HG03196 (cell line): ENCODE data around the gene PKP2.

Source experiments
- ATAC-seq: cut with Tn5 transposase; IDR thresholded peaks from one replicate; pipeline ENCODE4 v1.9.1; 2021; ENCODE audit not compliant: unreplicated experiment

The PKP2 gene

GRCh38 chr12:32819424-32819823 is 77.2 kb downstream of the PKP2 start:
- no peak for ATAC-seq

GRCh38 chr12:32811686-32812392 is 84.7 kb downstream of the PKP2 start:
- ATAC-seq = no peak

DNA sequence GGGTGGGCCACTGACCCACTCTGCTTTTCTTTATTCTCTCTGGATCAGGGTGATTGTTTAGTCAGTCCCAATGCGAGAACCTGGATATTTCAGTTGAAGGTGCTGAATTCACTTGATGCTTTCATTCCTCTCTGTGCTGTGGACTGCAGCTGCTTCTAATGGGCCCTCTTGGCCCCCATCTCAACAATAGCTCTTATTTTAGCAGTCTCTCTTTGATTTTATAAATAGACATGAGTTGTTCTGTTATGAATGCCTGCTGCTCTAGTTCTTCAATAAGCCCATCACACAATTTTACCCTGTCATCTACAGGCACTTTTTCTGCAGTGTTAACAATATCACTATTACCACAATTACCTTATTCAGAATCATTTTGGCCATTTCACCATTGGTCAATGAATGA is 86.7 kb downstream of the PKP2 start:
- no peak for ATAC-seq

DNA sequence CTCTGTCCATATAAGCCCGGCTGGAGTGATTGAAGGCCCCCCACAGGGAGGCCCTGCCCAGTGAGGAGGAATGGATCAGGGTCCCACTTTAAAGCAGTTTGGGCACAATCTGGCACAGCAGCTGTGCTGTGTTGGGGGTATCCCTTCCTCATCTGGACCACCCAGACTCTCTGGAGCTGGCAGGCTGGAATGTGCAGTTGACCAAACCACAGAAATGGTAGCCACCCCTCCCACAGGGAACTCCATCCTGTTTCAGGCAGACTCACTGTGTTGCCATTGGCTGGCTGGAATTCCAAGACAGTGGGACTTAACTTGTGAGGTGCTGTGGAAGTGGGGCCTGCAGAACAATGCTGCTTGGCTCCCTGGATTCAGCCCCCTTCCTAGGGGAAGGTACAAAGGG is 87.4 kb downstream of the PKP2 start:
- no peak for ATAC-seq

- no peak for ATAC-seq
These were observed 92.3 kb downstream of the PKP2 start for GRCh38 chr12:32804301-32804700.

- ATAC-seq = no peak
These were observed 95.2 kb downstream of the PKP2 start for GRCh38 chr12:32801269-32801980.

DNA sequence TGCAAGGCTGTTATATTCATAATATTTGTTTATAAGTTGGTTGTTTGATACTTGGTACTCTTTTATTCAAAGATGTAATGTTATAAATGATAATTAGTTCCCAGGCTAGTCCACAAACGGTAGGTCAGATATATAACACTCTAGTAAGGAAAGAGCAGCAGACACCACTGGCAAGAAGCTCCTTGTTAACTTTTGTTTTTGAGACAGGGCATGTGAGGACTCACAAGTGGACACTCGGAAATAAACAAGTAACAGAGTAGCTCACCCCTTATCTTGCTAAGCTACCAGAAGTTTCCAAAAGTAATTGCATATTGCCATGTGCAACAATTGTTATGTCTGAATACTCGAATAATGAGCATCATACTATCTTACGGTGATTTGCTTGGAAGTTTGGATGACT is 102.3 kb downstream of the PKP2 start:
- ATAC-seq = no peak

- ATAC-seq = no peak
These were observed 106.7 kb downstream of the PKP2 start for GRCh38 chr12:32789916-32790315.

GRCh38 chr12:32789446-32789845 is 107.1 kb downstream of the PKP2 start:
- ATAC-seq = no peak

DNA sequence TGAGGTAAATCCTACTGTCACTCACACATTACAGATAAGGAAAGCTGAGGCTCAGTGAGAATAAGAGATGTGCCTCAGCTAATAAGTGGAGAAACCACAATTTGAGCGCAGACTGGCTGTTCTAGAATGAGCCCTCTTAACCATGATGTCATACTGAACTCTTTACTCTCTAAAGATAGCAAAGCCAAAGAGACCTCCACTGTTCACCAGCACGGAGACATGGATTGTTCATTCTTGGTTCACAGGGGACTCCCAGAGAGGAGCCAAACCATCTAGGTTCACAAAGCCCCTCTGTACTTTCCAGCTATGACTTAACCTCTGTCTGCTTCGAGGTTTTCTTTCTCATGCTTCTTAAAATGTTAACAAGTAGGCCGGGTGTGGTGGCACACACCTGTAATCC is 108.2 kb downstream of the PKP2 start:
- no peak for ATAC-seq

DNA sequence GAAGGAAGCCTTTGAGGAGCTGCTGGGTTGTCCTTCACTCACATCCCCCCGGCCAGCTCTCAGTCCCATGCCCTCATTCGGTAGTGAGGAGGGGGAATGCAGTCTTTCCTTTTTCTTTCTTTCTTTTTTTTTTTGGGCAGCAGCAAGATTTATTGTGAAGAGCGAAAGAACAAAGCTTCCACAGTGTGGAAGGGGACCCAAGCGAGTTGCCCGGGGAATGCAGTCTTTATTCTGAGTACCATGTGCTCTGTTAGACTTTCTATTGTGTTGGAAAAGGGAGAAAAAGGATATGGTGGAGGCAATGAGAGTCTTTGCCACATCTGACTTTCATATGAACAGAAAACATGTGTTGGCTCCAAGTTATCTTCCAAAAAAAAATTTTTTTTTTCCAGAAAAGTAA is 111.0 kb downstream of the PKP2 start:
- ATAC-seq = no peak

- ATAC-seq = no peak
These were observed 113.5 kb downstream of the PKP2 start for GRCh38 chr12:32783029-32783428.

- no peak for ATAC-seq
These were observed 116.5 kb downstream of the PKP2 start for GRCh38 chr12:32780071-32780470.

GRCh38 chr12:32777691-32778175 is 118.8 kb downstream of the PKP2 start:
- ATAC-seq = no peak

DNA sequence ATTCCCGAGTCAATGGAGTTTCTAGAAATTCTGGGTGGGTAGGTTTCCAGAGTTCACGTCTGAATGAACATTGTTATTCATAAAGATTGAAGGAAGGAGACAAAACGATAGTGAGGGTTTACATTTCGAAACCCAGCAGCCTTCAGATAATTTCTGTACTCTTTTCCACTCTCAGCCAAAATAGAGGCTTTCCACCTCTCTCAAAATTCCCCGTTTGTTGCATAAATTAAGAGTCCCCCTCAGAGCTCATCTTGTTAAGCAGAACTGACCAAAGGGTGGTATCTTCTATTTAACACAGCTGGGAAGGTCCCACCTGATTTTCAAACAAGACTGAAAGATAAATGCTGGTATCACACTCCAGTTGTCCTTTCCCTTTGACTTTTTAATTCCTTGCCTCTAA is 119.4 kb downstream of the PKP2 start:
- ATAC-seq = no peak

GRCh38 chr12:32776258-32776657 is 120.3 kb downstream of the PKP2 start:
- no peak for ATAC-seq

- no peak for ATAC-seq
These were observed 122.9 kb downstream of the PKP2 start for GRCh38 chr12:32773691-32774090.

- ATAC-seq = no peak
These were observed 126.4 kb downstream of the PKP2 start for GRCh38 chr12:32770141-32770540.

- no peak for ATAC-seq
These were observed 128.1 kb downstream of the PKP2 start for GRCh38 chr12:32768518-32768917.

- no peak for ATAC-seq
These were observed 130.7 kb downstream of the PKP2 start for GRCh38 chr12:32765906-32766305.

- no peak for ATAC-seq
These were observed 134.9 kb downstream of the PKP2 start for GRCh38 chr12:32761716-32762115.

DNA sequence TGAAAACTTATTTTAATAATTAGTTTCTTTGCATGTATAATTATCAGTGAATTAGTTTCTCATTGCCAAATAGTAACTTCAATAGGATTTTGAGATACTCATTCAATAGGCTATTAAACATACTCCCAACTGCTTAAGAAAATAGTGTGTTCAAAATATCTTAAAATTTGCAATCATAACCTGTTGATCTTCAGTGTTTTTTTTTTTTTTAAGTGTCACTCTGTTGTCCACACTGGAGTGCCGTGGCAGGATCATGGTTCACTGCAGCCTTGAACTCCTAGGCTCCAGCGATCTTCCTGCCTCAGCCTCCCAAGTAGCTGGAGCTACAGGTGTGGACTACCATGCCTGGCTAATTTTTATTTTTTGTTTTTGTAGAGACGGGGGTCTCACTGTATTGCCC is 139.4 kb downstream of the PKP2 start:
- no peak for ATAC-seq
